ENCODE data around the gene SPDYE4. TPM values are rescaled to one million over a fixed set of nuclear protein-coding genes. Genes with fewer than 3 reads are reported as not detected.

Gene SPDYE4
- polyA plus RNA-seq, 1 of the 3 experiments (the other 2 are of a cell fraction) = not detected

- no peaks in the 10 kb centered on the region for H4K20me1 ChIP-seq (ENCODE audit: insufficient read depth)
- 87% methylated on average over 10 of the region's 10 CpGs for WGBS (ENCODE audit: low lambda C conversion rate)
- H3K4me3 ChIP-seq (ENCODE audit: low read depth in 2 of 2, low read length in 1 of 2) = no peak overlapping the region
- no peaks in the 10 kb centered on the region for H3F3A ChIP-seq (replicated peaks; ENCODE audit: insufficient read depth)
- no peaks in the 10 kb centered on the region for H3K9me3 ChIP-seq
- H3K4me1 ChIP-seq (ENCODE audit: control insufficient read depth in 1 of 2, insufficient read depth in 2 of 2, low read depth in 1 of 2, low read length in 1 of 2) = no peaks in the 10 kb centered on the region; a peak in 1 of 4 replicates
- H3K36me3 ChIP-seq (replicated peaks in 1 of 2; ENCODE audit: control insufficient read depth in 1 of 2, insufficient read depth in 2 of 2, low read length in 1 of 2) = no peaks in the 10 kb centered on the region
- no peaks in the 10 kb centered on the region for H3K9me2 ChIP-seq
- ChIA-PET POLR2A (no interaction called here), CTCF (interaction anchor here (1.7 kb wide), 1 partner anchor 84 kb away, joined by 4 read pairs; no protein-coding TSS in a partner anchor)
- H3K27ac ChIP-seq (ENCODE audit: low read depth in 2 of 2, low read length in 1 of 2) = no peak overlapping the region
- no peak overlapping the region for H3K4me2 ChIP-seq
- no peak for DNase-seq
- no peak for TF ChIP-seq YY1 (IDR thresholded peaks at IDR 0.05; ENCODE audit: low read depth)
- TF ChIP-seq, protein P1, sequence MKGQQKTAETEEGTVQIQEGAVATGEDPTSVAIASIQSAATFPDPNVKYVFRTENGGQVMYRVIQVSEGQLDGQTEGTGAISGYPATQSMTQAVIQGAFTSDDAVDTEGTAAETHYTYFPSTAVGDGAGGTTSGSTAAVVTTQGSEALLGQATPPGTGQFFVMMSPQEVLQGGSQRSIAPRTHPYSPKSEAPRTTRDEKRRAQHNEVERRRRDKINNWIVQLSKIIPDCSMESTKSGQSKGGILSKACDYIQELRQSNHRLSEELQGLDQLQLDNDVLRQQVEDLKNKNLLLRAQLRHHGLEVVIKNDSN (IDR thresholded peaks at IDR 0.05; ENCODE audit: borderline replicate concordance, low read depth) = no peak
- TF ChIP-seq, protein P2, sequence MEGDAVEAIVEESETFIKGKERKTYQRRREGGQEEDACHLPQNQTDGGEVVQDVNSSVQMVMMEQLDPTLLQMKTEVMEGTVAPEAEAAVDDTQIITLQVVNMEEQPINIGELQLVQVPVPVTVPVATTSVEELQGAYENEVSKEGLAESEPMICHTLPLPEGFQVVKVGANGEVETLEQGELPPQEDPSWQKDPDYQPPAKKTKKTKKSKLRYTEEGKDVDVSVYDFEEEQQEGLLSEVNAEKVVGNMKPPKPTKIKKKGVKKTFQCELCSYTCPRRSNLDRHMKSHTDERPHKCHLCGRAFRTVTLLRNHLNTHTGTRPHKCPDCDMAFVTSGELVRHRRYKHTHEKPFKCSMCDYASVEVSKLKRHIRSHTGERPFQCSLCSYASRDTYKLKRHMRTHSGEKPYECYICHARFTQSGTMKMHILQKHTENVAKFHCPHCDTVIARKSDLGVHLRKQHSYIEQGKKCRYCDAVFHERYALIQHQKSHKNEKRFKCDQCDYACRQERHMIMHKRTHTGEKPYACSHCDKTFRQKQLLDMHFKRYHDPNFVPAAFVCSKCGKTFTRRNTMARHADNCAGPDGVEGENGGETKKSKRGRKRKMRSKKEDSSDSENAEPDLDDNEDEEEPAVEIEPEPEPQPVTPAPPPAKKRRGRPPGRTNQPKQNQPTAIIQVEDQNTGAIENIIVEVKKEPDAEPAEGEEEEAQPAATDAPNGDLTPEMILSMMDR (IDR thresholded peaks at IDR 0.05) = no peak
- TF ChIP-seq TCF12 (IDR thresholded peaks at IDR 0.05) = no peak
- TF ChIP-seq, protein P3, sequence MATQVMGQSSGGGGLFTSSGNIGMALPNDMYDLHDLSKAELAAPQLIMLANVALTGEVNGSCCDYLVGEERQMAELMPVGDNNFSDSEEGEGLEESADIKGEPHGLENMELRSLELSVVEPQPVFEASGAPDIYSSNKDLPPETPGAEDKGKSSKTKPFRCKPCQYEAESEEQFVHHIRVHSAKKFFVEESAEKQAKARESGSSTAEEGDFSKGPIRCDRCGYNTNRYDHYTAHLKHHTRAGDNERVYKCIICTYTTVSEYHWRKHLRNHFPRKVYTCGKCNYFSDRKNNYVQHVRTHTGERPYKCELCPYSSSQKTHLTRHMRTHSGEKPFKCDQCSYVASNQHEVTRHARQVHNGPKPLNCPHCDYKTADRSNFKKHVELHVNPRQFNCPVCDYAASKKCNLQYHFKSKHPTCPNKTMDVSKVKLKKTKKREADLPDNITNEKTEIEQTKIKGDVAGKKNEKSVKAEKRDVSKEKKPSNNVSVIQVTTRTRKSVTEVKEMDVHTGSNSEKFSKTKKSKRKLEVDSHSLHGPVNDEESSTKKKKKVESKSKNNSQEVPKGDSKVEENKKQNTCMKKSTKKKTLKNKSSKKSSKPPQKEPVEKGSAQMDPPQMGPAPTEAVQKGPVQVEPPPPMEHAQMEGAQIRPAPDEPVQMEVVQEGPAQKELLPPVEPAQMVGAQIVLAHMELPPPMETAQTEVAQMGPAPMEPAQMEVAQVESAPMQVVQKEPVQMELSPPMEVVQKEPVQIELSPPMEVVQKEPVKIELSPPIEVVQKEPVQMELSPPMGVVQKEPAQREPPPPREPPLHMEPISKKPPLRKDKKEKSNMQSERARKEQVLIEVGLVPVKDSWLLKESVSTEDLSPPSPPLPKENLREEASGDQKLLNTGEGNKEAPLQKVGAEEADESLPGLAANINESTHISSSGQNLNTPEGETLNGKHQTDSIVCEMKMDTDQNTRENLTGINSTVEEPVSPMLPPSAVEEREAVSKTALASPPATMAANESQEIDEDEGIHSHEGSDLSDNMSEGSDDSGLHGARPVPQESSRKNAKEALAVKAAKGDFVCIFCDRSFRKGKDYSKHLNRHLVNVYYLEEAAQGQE (IDR thresholded peaks at IDR 0.05; ENCODE audit: low read depth, low read length) = no peak
- TF ChIP-seq RAD21 (IDR thresholded peaks at IDR 0.05; ENCODE audit: low read length) = no peak
- no peak for TF ChIP-seq FOXM1 (IDR thresholded peaks at IDR 0.05; ENCODE audit: low read depth)
- TF ChIP-seq MEF2A (IDR thresholded peaks at IDR 0.05; ENCODE audit: borderline replicate concordance, low read depth) = no peak
- no peak for TF ChIP-seq POLR2AphosphoS5 (IDR thresholded peaks at IDR 0.05; ENCODE audit: low read depth, low read length)
- no peak for TF ChIP-seq TEAD4 (IDR thresholded peaks at IDR 0.05; ENCODE audit: borderline replicate concordance, insufficient read depth)
- no peak for TF ChIP-seq PBX3 (IDR thresholded peaks at IDR 0.05)
- TF ChIP-seq SMC3 (IDR thresholded peaks at IDR 0.05; ENCODE audit: low read depth, low read length) = no peak
- no peak for TF ChIP-seq EP300 (IDR thresholded peaks at IDR 0.05; ENCODE audit: borderline replicate concordance in 1 of 2, low read depth in 1 of 2, low read length in 1 of 2)
- TF ChIP-seq USF2 (IDR thresholded peaks at IDR 0.05; ENCODE audit: borderline replicate concordance, low read depth, low read length) = no peak
- TF ChIP-seq GATA2 (CRISPR knock-in tag; IDR thresholded peaks at IDR 0.05) = no peak
- TF ChIP-seq CHD2 (IDR thresholded peaks at IDR 0.05; ENCODE audit: low read length, partially characterized antibody) = no peak
- no peak for TF ChIP-seq FOSL2 (IDR thresholded peaks at IDR 0.05; ENCODE audit: borderline replicate concordance, low read depth)
- no peak for TF ChIP-seq RXRA (IDR thresholded peaks at IDR 0.05; ENCODE audit: borderline replicate concordance, low read depth)
- TF ChIP-seq ELF1 (IDR thresholded peaks at IDR 0.05) = no peak
- TF ChIP-seq, protein P4, sequence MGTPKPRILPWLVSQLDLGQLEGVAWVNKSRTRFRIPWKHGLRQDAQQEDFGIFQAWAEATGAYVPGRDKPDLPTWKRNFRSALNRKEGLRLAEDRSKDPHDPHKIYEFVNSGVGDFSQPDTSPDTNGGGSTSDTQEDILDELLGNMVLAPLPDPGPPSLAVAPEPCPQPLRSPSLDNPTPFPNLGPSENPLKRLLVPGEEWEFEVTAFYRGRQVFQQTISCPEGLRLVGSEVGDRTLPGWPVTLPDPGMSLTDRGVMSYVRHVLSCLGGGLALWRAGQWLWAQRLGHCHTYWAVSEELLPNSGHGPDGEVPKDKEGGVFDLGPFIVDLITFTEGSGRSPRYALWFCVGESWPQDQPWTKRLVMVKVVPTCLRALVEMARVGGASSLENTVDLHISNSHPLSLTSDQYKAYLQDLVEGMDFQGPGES (IDR thresholded peaks at IDR 0.05; ENCODE audit: low read depth, low read length) = no peak
- H3K9ac ChIP-seq = no peak overlapping the region
- no peak overlapping the region for H2AFZ ChIP-seq (ENCODE audit: low read depth)
- H3K79me2 ChIP-seq (ENCODE audit: insufficient read depth) = no peaks in the 10 kb centered on the region
- H3K27me3 ChIP-seq (ENCODE audit: insufficient read depth) = no peaks in the 10 kb centered on the region
These were observed 23.5 kb downstream of the SPDYE4 start for GRCh38 chr17:8734876-8735275.
